Endometrial microvascular endothelial cells (primary cell): ENCODE results near the gene ZFHX3. TPM values are rescaled to one million over a fixed set of nuclear protein-coding genes. Genes with fewer than 3 reads are reported as not detected.

Experiments used
- in situ Hi-C: cut with HindIII; loops from 2 replicates; pipeline ENCODE4 v1.10.0; 2017; ENCODE audit warnings: low sequenced_read_pairs, low pct_unique_long_range_greater_than_20kb; ENCODE audit errors: inconsistent ontology term
- total RNA-seq: library from RNA; depleted of rRNA; stranded (reverse); fragments of >200 nt; gene quantifications from one replicate; pipeline ENCODE4 v1.2.3, GENCODE V29; 2015; ENCODE audit errors: inconsistent ontology term

Gene ZFHX3
- total RNA-seq, 1 donor from 2014 or later: 2.1 TPM

DNA sequence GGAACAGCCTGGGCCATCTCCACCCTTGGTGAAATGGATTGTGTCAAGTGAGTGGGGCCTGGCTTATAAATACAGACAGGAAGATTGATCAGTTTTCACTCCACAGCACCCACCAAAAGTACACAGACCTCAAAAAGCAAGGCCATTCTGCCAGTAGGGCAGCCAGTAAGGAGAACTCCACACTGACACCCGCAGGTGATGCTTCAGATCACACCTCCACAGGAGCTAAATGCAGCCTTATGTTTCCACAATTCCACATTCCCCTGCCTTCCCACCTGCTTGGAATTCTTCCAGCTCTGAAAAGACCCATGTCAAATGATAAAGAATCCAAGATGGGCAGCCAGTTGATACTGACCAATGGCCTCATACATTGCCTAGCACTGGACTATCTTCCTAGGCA, 191.1 kb downstream of the ZFHX3 start:
- in situ Hi-C loops: no loop called here

DNA sequence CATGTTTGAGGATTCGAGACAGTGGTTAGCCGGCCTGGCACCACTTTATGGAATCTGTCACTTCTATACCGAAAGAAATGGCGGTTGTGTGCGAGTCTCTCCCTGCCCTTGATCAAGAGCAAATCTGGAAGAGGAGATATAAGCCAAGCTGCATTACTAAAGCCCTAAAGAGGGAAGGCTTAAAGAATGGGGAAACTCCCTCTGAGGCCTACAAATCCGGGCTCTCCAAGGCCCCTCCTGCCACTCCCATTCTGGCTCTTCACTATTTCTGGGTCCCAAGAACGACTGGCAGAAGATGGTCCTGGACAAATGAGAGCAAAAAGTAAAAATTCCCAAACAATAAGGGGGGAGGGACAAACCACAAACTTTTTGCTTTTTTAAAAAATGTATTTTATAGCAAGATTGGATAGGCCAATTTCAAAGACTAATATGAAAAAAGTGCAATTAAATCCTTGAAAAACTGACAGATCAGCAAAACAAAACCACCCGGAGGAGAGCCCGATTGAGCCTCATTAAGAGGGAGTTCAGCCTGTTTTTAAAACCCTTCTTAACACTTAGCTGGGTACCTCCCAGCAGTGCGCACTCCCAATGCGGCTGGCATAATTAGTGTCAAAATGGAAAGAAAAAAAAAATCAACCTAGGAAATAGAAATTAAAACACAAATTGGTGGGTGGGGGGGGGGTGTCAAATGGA, 193.5 kb downstream of the ZFHX3 start:
- in situ Hi-C loops: no loop called here

DNA sequence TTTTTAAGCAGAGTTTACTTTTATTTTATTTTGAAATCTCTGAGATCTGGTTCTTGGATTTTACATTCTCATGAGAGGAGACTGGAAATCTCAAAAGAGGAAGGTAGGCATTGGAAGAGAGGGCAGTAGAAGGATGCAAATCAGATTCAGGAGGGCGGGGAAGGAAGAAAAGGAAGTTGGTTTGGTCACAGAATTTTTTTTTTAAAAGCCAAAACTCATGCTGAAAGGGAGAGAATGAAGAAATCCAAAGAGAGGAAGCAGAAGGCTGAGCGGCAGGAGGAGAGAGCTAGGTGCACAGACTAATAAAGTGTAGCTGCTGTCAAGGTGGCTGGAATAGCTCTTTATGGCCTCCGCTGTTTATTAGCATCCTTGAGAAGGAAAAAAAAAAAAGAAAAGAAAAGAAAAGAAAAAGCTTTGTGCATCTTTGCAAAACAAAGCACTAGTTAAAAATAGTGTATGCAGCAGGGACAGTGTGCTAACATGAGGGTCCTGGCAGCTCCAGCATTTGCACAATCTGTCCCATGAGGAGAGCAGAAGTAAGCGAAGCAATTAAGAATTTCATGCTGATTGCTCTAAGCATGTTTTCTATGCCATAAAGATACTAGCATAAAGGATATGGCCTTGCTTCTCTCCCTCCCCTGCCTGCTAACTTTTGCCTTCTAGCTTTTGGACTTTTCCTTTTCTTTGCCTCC, 194.2 kb downstream of the ZFHX3 start:
- in situ Hi-C loops: no loop called here

DNA sequence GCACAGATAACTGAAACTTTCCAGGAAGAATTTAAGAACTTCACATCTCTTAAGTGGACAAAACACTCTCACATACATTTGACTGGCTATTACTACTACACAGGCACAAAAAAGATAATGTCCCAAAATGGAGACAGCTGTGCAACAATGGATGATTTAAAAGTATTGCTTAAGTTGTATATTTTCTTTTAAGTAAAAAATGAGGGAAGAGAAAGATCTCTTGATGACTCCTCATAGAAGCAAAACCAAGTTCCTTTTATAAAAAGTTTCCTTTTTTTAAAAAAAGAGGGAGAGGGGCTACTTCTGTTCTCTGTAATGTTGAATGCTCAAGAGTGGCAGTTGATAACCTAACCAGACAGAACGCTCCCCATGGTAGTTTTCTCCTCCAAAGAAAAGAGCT, 195.5 kb downstream of the ZFHX3 start:
- in situ Hi-C loops: no loop called here

DNA sequence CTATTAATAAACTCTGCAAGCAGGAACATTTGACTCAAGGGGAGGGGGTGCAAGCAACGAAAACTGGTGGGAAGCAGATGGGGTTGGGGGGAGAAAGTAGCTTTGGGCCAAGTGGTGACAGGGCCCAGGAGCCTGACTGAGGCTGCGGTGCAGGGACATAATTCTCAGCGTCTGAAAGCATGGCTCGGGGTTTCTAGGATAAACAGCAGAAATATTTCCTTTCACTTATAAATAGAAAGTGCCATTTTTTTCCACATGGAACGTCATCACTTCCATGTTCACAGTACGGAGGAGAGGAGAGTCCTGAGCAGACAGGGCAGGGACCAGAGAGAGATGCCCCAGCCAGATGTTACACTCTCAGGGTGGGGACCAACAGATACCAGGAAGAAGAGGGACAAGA, 197.1 kb downstream of the ZFHX3 start:
- in situ Hi-C loops: no loop called here

DNA sequence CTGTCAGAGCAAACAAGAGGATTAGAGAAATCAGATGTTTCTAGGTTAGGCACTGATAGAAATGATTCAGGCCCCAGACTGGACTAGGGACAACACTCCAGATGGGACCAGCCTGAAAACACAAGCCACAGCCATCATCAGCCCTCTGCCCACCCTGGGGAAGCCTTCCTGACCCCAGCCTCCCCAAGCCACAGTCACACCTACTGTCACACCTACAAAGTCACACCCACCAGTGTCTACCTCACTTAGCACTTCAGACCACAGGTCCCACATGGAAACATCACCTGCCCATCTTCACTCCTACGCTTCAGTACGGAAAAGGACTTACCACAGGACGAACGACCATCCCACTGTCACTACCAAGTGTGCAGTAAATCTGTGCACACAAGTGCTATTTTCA, 197.9 kb downstream of the ZFHX3 start:
- in situ Hi-C loops: no loop called here

DNA sequence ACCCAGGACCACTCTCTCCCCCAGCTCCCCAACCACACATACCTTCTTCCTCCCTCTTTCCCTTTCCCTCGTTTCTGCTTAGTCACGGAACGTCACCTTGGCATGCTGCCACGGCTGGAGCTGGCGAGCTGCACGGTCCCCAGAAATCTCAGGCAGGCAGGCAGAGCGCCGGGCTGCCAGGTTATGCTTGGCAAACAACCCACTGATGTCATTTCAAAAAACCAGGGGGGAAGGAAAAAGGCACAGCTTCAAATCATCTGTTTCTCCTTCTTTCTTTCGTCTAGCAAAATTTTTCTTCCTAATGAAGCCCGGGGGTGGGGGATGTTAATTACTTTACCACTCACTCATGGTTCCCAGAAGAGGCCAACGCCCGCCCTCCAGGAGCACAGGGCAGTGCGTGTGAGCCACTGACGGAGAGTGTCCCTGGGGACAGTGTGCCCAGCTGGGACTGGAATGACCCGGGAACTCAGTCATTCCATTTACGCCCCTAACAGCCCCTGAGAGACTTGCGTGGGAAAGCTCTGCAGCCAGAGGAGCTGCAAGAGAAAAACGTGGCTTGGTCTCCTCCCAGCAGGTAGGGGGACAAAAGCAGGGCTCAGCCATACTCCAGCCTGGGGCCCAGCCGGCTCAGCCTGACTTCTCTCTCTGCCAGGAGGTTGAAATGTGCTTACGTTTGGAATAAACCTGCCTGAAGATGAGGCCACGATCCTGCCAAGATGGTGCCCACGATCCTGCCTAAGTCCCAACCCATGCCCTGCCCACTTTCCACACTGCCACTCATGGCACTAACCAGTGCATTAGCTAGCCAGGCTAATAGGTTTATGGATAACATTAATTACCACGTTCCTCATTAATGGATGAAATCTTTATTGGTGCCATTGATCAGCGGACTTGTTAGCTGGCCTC, 198.9 kb downstream of the ZFHX3 start:
- in situ Hi-C loops: no loop called here

DNA sequence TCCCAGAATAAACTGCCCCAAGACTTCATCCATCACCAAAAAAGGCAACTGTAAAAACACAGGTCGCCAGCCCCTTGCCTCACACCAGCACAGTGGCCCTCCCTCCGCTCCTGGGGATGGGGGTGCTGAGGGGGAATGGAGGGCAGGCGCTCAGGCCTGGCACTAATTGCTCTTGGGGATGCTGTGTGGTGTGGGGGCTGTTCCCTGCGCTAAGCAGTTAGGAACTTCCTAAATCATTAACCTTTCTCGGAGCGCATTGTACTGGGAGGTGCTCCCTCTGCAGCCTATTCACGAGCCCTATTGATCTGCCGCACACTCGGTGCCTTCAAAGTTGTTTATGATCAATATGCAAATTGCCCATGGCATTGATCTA, 199.9 kb downstream of the ZFHX3 start:
- in situ Hi-C loops: no loop called here

DNA sequence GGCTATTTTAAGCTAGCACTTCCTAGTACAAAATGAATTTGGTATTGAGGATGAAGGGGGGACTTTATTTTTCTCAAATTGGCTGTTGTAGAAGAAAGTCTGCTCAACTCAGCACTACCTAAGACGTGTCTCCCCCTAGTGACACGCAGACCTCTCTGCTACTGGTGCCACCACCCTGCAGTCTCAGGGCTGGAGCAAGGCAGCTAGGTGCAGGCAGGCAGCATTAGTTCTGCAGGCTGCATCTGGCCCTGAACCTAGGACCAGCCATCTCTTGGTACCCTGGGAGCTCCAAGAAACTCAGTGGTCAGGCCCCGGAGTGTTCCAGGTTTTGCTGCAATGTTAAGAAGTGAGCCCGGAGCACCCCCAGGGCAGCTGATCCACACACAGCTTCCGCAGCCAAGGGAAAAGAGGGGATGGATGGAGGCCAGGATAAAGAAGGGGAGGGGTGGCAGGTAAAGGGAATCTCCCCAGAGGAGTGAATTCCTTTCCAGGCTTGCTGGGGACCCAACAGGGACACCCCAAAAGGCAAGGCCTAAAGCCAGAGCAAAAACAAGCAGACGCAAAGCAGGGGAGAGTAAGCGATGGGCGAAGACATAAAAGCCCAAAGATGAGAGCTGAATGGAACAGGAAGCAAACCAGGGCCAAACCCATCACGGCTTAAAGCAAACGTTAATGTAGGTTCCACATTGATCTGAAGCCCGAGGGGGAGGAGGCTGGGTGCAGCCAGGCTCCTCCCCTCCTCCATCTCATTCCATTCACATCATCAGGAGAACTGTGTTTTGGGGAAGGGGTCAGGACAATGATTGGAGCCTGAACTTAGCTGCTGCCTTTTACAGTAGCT, 200.5 kb downstream of the ZFHX3 start:
- in situ Hi-C loops: no loop called here

DNA sequence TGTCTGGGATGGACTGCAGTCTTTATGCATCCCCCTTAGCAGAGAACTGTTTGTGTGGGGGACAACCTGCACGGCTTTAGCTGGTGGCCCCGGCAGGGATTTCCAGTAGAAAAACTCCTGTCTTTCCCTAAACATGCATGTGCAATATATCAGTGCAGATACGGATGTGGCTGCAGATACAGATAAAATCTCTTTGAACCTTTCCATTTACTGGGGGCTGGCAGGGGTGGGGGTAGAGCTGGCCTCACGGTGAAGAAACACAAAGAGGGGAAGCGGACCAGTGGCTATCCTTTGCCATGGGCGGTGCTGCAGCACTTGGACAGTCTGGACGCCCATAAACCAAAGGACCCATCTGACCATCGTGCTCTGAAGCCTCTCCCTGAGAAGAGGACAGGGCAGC, 201.3 kb downstream of the ZFHX3 start:
- in situ Hi-C loops: no loop called here

DNA sequence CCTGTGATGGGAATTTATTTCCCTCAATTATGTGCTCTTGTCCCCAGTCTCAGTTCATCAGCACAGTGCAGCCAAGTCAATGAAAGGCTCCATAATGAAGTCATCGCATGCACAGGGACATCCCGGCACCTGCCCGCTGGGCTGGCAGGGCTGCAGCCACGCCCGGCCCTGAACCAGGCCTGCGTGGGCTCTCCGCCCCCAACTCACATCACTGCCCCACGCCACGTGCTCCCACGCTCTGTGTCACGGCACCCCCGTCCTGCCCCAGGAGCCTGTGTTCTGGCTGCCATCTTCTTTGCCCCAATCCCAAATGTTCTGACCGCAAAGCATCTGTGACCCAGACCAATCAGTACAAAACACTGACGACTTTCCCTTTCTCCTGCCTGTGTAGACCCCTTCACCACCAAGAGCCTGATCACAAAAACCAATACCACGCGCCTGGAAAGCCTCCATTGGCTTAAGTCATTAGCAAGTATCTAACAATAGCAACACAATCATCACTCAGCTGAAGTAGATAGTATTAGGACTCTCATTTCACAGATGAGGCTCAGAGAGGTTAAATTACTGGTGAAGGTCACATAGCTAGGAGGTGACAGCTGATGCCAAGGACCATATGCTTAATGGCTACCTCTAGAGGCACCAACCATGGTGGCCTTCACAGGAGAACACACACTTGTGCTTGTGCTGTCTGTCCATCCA, 202.5 kb downstream of the ZFHX3 start:
- in situ Hi-C loops: no loop called here

DNA sequence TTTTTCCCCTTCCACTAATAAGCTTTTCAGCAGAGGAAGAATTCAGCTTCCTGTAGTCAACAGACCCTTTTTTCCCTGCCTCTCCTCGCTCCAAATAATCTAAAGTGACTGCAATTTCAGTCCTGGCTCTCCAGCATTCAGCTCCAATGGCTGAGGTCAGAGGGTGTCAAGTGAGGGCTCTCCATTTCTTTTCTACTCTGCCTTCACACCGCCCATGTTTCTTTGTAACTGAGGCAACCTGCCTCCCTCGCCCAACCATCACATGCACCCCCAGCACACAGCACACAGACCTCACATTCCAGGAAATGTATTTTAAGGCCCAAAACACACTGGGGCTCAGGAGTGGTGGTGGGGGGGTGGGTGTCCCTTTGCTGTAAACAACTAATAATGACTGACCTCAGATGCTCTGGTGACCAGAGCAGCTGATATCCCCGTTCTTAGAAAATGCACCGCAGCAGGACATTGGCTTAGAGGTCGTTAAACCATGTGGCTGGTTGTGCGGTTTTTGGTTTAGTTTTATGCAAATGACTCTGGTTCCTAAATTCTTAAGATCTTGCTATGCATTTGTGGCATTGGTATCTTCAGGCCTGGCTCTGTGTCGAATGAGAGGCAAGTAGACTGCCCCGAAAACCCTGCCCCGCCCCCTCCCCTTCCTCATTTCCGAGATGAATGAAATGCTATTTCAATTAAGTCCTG, 203.6 kb downstream of the ZFHX3 start:
- in situ Hi-C loops: no loop called here

DNA sequence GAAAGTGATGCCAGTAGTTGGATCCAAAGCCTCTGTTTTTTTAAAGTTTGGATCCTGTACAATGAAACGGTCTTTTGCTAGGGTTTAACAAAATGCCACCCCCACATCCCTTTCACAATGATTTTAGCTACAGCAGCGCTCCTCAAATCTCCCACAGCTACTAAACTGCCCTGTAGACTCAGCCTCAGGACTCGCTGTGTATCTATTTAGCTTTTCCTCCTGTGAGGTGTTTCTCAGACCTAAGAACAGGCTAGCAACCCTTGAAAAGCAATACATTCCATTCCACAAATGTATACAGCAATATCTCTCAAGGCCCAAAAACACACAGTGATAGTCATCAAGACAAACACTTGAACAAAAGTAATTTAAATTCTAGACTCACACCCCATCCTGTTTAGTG, 206.4 kb downstream of the ZFHX3 start:
- in situ Hi-C loops: no loop called here

DNA sequence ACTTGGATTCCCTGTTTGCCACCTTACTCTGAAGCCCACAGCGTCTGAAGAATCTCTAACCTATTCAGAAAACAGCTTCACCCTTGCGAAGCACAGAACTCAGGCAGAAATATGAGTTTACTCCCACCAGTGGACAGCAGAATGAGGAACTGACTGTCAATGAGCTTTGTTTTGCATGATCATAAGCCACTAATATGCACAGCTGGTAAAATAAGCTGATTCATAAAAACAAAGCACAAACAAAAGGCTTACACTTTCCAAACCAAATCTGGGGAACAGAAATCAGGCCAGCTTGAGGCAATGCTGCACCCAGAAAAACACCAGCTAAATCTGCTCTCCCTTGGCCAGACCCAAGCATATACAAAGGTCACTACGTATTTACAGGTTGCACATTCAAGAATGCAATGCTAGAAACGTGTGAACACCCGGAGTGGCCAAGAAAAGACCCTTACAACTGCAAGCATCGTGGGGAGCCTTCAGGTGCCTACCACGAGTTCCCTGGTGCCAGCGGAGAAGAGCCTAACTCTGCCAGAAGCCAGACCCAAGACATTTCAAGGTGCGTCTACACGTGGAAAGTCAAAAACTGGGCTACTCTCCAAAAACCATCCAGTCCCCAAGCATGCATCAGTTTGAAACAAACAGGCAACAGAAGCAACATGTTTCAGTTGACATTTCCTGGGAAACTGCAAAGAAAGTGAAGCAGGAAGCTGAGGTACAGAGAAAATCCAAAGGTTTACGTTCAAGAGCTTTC, 207.1 kb downstream of the ZFHX3 start:
- in situ Hi-C loops: no loop called here

DNA sequence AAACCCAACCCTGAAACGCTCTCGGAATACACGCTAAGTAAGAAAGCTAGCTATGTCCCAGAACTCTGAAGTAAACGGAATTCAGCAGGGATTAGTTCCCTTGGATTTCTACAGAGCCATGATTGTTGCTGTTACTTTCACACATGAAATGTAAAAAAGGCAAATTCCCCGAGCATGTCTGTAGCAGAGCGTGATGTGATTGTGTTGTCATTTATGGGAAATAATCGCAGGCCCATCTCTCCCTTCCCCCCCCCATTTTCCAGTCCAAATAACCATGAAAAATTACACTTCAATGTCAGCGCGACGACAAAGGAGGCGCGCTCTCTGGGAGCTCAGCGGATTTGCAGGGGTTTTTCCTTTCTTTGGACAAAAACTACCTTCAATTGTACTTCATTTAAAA, 209.0 kb downstream of the ZFHX3 start:
- in situ Hi-C loops: no loop called here

DNA sequence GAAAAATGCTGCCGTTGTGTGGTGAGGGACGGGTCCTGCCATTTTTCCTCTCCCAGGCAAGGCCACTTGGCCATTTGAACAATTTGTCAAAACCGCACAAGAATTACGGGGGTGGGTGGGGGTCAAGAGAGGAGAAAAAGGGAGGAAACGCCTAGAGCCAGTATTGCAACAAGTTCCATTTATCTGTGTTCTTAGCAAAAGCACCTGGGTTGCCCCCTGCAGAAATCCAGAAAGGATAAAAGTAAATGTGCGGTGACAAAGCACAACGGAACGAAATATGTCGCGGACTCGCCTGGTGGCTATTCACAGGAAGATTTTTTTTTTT, 209.4 kb downstream of the ZFHX3 start:
- in situ Hi-C loops: no loop called here

DNA sequence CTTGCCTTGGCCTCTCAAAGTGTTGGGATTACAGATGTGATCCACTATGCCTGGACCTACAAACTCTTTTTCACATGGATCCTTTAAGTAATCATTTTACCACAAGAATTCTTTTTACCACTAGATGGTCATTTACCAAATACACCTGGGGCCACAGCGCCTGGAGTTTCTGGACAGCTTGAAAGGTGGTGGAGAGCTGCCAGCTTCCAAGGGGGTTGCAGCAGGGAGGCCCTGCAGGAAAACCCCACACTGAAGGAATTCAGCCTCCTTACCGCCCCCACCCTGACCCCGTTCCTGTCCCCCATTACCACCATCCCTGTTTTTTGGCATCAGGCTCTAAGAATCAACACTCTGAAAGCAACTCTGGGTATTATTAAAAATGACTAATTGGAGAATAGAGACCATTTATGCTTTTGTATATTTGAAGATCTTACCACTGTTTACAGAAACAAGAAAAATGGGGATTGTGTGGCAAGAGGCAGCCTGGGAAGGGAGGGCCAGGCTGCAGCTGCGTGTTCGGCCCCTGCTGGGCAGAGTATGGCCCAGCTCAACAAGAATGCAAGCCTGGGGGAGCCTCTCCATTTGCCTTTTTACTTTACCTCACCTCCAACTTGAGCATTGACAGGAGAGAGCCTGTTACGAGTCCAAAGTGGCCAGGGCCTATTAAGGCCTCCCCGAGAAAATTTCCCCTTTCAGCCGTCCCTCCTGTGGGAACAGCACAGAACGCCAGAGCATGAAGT, 209.9 kb downstream of the ZFHX3 start:
- in situ Hi-C loops: no loop called here
